ENCODE data around the gene NEIL3.

- no peak for TF ChIP-seq CTCF (IDR thresholded peaks at IDR 0.05; ENCODE audit: poor library complexity, severe bottlenecking)
- no peak for TF ChIP-seq POLR2AphosphoS5 (IDR thresholded peaks at IDR 0.05)
- TF ChIP-seq MXI1 (conservative IDR thresholded peaks at IDR 0.05; ENCODE audit: poor library complexity, severe bottlenecking): no peak
- TF ChIP-seq TAF1 (IDR thresholded peaks at IDR 0.05; ENCODE audit: low read depth): no peak
- TF ChIP-seq EP300 (conservative IDR thresholded peaks at IDR 0.05; ENCODE audit: poor library complexity, severe bottlenecking): no peak
Measured at GRCh38 chr4:177293208-177294033, 16.3 kb upstream of the NEIL3 start.

Data from neural cell (in vitro differentiated cells).